GM18511 (cell line): ENCODE measurements around the gene RBM14.
"Not testable (repeated sequence)": the region's sequence is repeated elsewhere in the genome, so short reads cannot be mapped to it uniquely, and the experiment has no call there.

Experiments used
- ATAC-seq: cut with Tn5 transposase; IDR thresholded peaks from one replicate; pipeline ENCODE4 v1.9.1; 2021; ENCODE audit warnings: mild to moderate bottlenecking, moderate library complexity; ENCODE audit not compliant: unreplicated experiment

RBM14 gene, protein sequence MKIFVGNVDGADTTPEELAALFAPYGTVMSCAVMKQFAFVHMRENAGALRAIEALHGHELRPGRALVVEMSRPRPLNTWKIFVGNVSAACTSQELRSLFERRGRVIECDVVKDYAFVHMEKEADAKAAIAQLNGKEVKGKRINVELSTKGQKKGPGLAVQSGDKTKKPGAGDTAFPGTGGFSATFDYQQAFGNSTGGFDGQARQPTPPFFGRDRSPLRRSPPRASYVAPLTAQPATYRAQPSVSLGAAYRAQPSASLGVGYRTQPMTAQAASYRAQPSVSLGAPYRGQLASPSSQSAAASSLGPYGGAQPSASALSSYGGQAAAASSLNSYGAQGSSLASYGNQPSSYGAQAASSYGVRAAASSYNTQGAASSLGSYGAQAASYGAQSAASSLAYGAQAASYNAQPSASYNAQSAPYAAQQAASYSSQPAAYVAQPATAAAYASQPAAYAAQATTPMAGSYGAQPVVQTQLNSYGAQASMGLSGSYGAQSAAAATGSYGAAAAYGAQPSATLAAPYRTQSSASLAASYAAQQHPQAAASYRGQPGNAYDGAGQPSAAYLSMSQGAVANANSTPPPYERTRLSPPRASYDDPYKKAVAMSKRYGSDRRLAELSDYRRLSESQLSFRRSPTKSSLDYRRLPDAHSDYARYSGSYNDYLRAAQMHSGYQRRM

DNA sequence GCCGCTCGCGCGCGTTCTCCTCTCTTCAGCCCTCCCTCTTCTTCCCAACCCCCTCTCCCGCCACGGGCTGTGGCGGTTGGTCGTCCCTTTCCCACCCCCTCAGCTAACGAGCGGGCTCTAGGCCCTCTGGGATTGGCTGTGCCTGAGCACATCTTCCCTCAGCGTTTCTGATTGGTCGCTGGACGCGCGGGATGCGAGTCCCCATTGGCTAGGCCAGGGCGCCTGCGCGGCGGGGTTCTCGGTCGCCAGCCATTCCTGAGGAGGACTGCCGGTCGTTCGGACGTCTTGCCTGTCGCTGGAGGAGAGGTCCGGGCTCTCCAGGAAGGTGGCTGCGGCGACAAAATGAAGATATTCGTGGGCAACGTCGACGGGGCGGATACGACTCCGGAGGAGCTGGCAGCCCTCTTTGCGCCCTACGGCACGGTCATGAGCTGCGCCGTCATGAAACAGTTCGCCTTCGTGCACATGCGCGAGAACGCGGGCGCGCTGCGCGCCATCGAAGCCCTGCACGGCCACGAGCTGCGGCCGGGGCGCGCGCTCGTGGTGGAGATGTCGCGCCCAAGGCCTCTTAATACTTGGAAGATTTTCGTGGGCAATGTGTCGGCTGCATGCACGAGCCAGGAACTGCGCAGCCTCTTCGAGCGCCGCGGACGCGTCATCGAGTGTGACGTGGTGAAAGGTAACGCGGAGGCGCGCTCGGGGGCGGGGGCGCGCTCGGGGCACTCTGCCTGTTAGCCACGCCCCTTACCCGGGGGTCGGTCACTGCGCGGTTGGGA is at the start of gene RBM14:
RBM14 (plus strand) TSS at position 252 of the 776 bp plus-strand sequence; CDS start at position 343, 91 bp downstream.
- ATAC-seq = peak; percentile 91

DNA sequence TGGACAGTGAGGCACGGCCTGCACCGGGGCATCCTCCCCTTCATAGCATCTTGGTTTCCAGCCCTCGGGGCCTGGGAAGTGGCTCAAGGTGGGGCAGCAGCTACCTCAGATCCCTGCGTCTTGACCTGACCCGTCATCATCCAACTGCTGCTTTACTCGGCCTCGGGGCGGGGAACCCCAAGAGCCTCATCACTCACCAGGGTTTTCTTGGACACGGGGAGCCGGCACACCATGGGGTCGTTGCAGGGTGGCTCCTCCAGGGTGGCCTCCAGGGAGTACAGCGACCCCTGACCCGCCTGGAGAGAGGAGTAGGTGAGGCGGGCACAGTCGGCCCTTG is 48.7 kb upstream of the RBM14 start:
- ATAC-seq = no peak

- no peak for ATAC-seq
These were observed 48.1 kb upstream of the RBM14 start, which contains the start of gene CTSF for GRCh38 chr11:66568124-66568916. Gene CTSF (minus strand): TSS chr11:66568606. CDS start chr11:66568486, 120 bp downstream.

DNA sequence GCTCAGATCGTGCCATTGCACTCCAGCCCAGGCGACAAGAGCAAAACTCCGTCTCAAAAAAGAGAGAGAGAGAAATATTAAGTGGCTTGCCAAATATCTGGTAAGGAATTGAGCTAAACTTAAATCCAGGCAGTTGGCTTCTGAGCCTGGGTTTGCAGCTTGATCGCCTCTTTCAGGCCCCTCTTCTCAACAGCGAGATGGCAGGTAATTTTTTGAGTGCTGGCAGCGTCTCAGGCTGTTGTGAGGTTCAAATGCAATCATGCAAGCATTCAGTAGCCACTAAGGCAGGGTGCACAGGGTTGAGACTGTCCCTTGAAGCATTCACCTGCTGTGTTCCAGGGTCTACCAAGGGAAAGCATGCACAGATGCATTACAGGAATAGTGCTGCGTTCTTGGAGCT is 47.4 kb upstream of the RBM14 start:
- no peak for ATAC-seq

GRCh38 chr11:66570079-66570849 is 46.2 kb upstream of the RBM14 start:
- ATAC-seq = no peak

- no peak for ATAC-seq
These were observed 45.6 kb upstream of the RBM14 start for GRCh38 chr11:66570850-66571180.

GRCh38 chr11:66579017-66579606 is 37.3 kb upstream of the RBM14 start:
- no peak for ATAC-seq

DNA sequence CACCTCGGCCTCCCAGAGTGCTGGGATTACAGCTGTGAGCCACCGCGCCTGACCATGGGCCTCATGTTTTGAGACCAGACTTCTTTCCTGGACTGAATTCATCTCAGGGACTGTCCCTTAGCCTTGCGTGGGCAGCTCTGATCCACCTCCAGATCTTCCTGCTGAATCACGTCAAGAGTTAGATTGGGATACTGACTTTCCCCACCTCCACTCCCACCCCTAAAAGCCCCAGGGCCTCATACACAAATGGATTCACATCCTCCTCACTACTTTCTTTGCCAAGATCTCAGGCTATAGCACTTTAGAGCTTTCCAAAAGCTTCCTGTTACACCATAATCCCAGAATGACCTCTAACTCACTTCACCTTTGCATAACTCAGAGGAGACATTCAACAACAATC is 35.6 kb upstream of the RBM14 start:
- no peak for ATAC-seq

DNA sequence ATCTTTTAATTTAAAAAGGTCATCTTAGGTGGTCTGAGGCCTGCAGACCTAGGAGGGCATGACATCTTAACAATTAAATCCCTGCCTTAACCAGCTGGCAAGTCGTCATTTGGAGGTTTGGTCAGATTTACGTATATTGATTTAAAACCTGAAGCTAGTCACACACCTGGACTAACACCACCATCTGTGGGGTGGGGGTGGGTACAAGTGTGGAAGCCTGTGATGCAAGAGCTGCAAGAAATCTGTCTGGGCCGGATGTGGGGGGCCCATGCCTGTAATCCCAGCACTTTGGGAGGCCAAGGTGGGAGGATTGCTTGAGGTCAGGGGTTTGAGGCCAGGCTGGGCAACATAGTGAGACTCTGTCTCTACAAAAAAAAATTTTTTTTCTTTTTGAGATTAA is 35.2 kb upstream of the RBM14 start:
- ATAC-seq = no peak

GRCh38 chr11:66582565-66583147 is 33.8 kb upstream of the RBM14 start:
- not testable (repeated sequence) for ATAC-seq

GRCh38 chr11:66585447-66585846 is 31.0 kb upstream of the RBM14 start:
- ATAC-seq = not testable (repeated sequence)

- ATAC-seq = no peak
These were observed 30.3 kb upstream of the RBM14 start for GRCh38 chr11:66586136-66586535.

- not testable (repeated sequence) for ATAC-seq
These were observed 27.1 kb upstream of the RBM14 start for GRCh38 chr11:66589315-66589714.

GRCh38 chr11:66589996-66590675 is 26.3 kb upstream of the RBM14 start:
- ATAC-seq = no peak

DNA sequence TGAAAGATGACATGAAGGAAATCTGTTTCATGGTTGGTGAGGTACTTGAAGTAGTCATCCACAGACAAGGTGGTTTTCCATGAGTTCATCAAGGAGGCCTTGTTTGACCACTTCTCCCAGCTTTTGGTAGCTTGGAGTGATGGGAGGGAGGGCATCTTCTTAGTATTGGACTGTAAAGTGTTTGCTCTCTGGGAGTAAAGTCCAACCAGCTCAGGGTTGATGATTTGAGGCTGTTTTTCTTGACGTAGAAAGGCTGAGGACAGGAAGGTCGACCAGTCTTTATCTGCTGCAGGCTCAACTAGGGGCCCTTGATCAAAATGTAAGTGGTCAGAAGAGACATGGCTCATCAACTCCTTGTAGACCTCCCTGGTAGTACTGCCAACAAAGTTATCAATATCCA is 25.3 kb upstream of the RBM14 start:
- ATAC-seq = no peak

DNA sequence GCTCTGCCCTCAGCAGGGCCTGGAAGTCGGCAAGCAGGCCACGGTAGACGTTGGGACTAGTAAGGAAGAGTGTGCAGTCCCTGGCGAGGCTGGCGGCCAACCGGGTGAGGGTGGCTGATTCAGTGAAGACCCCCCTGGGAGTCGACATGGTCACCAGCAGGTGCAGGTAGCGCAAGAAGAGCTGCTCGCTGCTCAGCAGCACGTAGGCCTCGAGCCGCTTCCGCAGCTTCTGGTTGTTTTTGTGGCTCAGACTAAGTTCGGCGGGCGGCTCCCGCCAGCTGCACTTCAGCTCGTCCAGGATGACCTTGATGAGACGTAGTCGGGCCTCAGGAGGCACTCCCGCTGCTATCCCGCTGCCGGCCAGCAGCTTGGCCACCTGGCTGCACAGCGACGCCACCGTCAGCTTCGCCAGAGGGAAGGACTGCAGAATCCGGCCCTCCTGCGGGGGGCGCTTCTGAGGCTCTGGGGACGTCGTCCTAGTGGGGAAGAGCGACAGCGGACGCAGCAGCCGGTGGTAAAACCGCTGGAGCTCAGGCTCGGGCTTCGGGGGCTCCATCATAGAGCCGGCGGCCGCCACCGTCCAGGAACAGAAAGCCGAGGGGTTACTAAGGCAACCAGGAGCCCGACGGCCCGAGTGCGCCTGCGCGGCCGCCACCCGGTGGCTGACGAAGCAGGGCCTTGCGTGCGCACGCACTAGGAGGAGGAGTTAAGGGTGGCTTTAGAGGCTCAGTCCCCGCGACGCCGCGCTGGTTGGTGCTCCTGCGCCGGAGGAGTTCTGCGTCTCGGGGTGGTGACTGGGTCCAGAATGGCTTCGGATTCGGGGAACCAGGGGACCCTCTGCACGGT is 23.8 kb upstream of the RBM14 start, which contains the start of the genes CCDC87 and CCS:
CCDC87 (minus strand) TSS at position 607 of the 846 bp plus-strand sequence; CDS start at position 559, 48 bp downstream.
CCS (plus strand) TSS at position 729 of the 846 bp plus-strand sequence; CDS start at position 806, 77 bp downstream.
- ATAC-seq = peak; percentile 94

DNA sequence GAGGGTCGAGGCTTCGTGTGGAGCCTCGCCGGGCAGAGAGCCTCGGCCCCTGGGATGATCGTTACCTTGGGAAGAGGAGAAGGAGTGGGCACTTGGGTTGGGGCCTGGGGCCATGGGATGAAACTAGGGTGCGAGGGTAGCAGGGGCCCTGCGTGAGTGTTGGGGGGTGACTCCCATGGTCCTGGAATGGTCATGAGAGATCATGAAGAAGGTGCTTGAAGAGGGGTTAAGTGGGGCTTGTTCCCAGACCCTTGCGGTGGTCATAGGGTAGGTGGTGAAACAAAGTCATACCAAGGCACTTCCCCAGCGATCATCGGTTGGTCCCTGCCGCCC is 23.2 kb upstream of the RBM14 start:
- no peak for ATAC-seq

DNA sequence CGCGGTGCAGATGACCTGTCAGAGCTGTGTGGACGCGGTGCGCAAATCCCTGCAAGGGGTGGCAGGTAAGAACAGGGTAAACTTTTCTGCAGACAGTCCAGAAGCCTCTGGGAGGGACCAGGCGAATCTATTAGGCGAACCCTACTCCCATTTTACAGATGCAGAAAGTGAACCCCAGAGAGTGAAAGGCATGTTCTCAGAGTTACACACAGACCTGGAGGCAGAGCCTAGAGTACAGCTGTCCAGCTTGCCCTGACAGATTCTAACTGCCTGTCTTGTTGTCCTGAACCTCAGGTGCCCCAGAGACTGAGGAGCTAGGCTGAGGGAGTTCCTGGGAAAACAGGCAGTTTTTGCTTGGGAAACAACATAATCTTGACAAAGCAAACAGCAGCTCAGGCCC is 22.8 kb upstream of the RBM14 start:
- ATAC-seq = no peak
